C4-2B (cell line): Measurements from ENCODE around the gene G2E3.

Experiments used
- ZFX ChIP-seq: fragments of 450-650 bp; IDR thresholded peaks from 2 replicates; pipeline ENCODE4 v1.6.1; 2017
- TF ChIP-seq, protein P1 (sequence below): fragments of 450-650 bp; conservative IDR thresholded peaks from 2 replicates; pipeline ENCODE4 v1.5.1; 2017; ENCODE audit warnings: mild to moderate bottlenecking

DNA sequence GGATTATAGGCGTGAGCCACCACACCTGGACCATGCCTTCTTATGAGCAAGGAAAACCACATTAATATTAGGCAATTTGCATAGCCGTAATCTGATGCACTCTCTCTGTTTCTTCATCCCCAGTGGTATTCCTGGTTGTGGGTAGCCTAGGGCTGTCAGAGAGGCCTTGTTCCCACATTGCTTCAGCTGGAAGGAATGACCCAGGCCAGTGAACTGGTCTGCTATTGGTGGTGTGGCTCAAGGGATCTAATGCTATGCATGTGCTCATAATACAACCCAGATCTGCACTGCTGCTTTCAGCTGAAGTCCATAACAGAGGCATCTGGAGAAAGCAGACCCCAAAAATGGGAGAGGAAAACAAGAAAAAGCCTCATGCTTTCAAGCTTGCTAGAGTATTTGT, 33.1 kb upstream of the G2E3 start:
- TF ChIP-seq, protein P1, sequence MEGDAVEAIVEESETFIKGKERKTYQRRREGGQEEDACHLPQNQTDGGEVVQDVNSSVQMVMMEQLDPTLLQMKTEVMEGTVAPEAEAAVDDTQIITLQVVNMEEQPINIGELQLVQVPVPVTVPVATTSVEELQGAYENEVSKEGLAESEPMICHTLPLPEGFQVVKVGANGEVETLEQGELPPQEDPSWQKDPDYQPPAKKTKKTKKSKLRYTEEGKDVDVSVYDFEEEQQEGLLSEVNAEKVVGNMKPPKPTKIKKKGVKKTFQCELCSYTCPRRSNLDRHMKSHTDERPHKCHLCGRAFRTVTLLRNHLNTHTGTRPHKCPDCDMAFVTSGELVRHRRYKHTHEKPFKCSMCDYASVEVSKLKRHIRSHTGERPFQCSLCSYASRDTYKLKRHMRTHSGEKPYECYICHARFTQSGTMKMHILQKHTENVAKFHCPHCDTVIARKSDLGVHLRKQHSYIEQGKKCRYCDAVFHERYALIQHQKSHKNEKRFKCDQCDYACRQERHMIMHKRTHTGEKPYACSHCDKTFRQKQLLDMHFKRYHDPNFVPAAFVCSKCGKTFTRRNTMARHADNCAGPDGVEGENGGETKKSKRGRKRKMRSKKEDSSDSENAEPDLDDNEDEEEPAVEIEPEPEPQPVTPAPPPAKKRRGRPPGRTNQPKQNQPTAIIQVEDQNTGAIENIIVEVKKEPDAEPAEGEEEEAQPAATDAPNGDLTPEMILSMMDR: no peak
- TF ChIP-seq ZFX: no peak
